Epithelial cell of prostate (primary cell): ENCODE results near the gene SRGAP2B.
"Not testable (repeated sequence)": the region's sequence is repeated elsewhere in the genome, so short reads cannot be mapped to it uniquely, and the experiment has no call there.

Source experiments
- DNase-seq: peaks from one replicate; pipeline ENCODE4 v3.0.0-alpha.2; 2011; ENCODE audit warnings: low read depth, low spot score
- H3K27ac ChIP-seq: fragments of 450-650 bp; 2 replicates; pipeline ENCODE4 v1.5.1; 2017; ENCODE audit warnings: mild to moderate bottlenecking

The SRGAP2B gene

GRCh38 chr1:144917154-144918026, 177.7 kb downstream of the SRGAP2B start:
- DNase-seq, H3K27ac ChIP-seq: not testable (repeated sequence)

- H3K27ac ChIP-seq, DNase-seq: not testable (repeated sequence)
Measured at GRCh38 chr1:144913977-144914734, 181.0 kb downstream of the SRGAP2B start.

- H3K27ac ChIP-seq, DNase-seq: not testable (repeated sequence)
Measured at GRCh38 chr1:144913458-144913857, 181.7 kb downstream of the SRGAP2B start.

GRCh38 chr1:144910729-144911128, 184.4 kb downstream of the SRGAP2B start:
- not testable (repeated sequence) for DNase-seq, H3K27ac ChIP-seq

- not testable (repeated sequence) for H3K27ac ChIP-seq, DNase-seq
Measured at GRCh38 chr1:144900841-144901240, 194.3 kb downstream of the SRGAP2B start.

GRCh38 chr1:144894454-144895201, 200.5 kb downstream of the SRGAP2B start:
- not testable (repeated sequence) for DNase-seq

GRCh38 chr1:144893710-144894438, 201.3 kb downstream of the SRGAP2B start:
- DNase-seq, H3K27ac ChIP-seq: not testable (repeated sequence)

More at GRCh38 chr1:144894454-144895201, 200.5 kb downstream of the SRGAP2B start:
- H3K27ac ChIP-seq, result not testable (repeated sequence)

GRCh38 chr1:144893062-144893461, 202.1 kb downstream of the SRGAP2B start:
- not testable (repeated sequence) for H3K27ac ChIP-seq, DNase-seq

GRCh38 chr1:144889450-144890115, 205.5 kb downstream of the SRGAP2B start:
- H3K27ac ChIP-seq, DNase-seq: not testable (repeated sequence)

- DNase-seq, result not testable (repeated sequence)
Measured at GRCh38 chr1:144883022-144883421, 212.1 kb downstream of the SRGAP2B start.

GRCh38 chr1:144882343-144882742, 212.8 kb downstream of the SRGAP2B start:
- not testable (repeated sequence) for DNase-seq, H3K27ac ChIP-seq

More at GRCh38 chr1:144883022-144883421, 212.1 kb downstream of the SRGAP2B start:
- H3K27ac ChIP-seq, result not testable (repeated sequence)

GRCh38 chr1:144858607-144859006, 236.5 kb downstream of the SRGAP2B start:
- not testable (repeated sequence) for H3K27ac ChIP-seq, DNase-seq
